H1 (cell line): ENCODE measurements around the gene ENDOV. TPM values are rescaled to one million over a fixed set of nuclear protein-coding genes. Genes with fewer than 3 reads are reported as not detected.

Experiments
- CTCF ChIA-PET: fragments of 300-600 bp; sonication (Branson Sonifier 250); formaldehyde crosslinking; loops from one replicate; lab custom pipeline; 2021; ENCODE audit not compliant: partially characterized antibody; lab: Charles Lee
- POLR2A ChIA-PET: fragments of 300-600 bp; sonication (Branson Sonifier 250); formaldehyde crosslinking; loops from one replicate; lab custom pipeline; 2021; ENCODE audit warnings: inconsistent platforms; ENCODE audit not compliant: partially characterized antibody; lab: Charles Lee
- DNase-seq, 2 experiments: peaks; one replicate each; pipeline versions ENCODE4 v3.0.0 to v3.0.0-alpha.2; 2010 to 2022; ENCODE audit warnings: low spot score in 2 of 2, low read depth in 1 of 2, mixed read lengths in 1 of 2
- FAIRE-seq: peaks from 2 replicates; lab custom pipeline; 2011; peaks lifted over from hg19 to GRCh38; lab: Jason Lieb, UNC
- H2AFZ ChIP-seq: 2 replicates; pipeline ENCODE4 v1.8.1; 2012; ENCODE audit warnings: low read length, inconsistent platforms
- H2AK5ac ChIP-seq: 2 replicates; pipeline ENCODE4 v1.6.1; 2013; ENCODE audit warnings: low read depth, low read length
- H2BK120ac ChIP-seq: replicated peaks from 2 replicates; pipeline ENCODE3; 2013; ENCODE audit warnings: low read depth, low read length, inconsistent platforms
- H2BK12ac ChIP-seq: 2 replicates; pipeline ENCODE4 v1.6.1; 2013; ENCODE audit warnings: low read depth, low read length
- H2BK15ac ChIP-seq: 2 replicates; pipeline ENCODE4 v1.6.1; 2013; ENCODE audit warnings: low read length
- H2BK20ac ChIP-seq: 2 replicates; pipeline ENCODE4 v1.6.1; 2013; ENCODE audit warnings: low read length
- H2BK5ac ChIP-seq: 2 replicates; pipeline ENCODE4 v1.6.1; 2013; ENCODE audit warnings: low read depth, low read length
- H3K14ac ChIP-seq: 2 replicates; pipeline ENCODE4 v1.6.1; 2013; ENCODE audit warnings: inconsistent platforms; ENCODE audit not compliant: insufficient read length
- H3K18ac ChIP-seq: 2 replicates; pipeline ENCODE4 v1.6.1; 2013; ENCODE audit warnings: low read length; ENCODE audit errors: extremely low read depth
- H3K23ac ChIP-seq: 2 replicates; pipeline ENCODE4 v1.6.1; 2013; ENCODE audit warnings: inconsistent platforms; ENCODE audit not compliant: insufficient read length
- H3K23me2 ChIP-seq: 2 replicates; pipeline ENCODE4 v1.6.1; 2013; ENCODE audit warnings: low read depth, low read length
- H3K27ac ChIP-seq: 2 replicates; pipeline ENCODE4 v1.6.1; 2011; ENCODE audit warnings: low read depth, low read length, inconsistent platforms
- H3K27me3 ChIP-seq, 4 experiments: replicated peaks in 1 of 4; 1 replicate in 1 of 4; 2 replicates in 3 of 4; pipeline versions ENCODE4 v1.6.1 to v1.8.1; 2011 to 2013; ENCODE audit warnings: low read length in 3 of 4, mild to moderate bottlenecking in 3 of 4, inconsistent platforms in 2 of 4, mixed read lengths in 2 of 4, moderate library complexity in 1 of 4; ENCODE audit not compliant: control insufficient read depth in 3 of 4, insufficient read depth in 3 of 4; ENCODE audit errors: extremely low read depth in 1 of 4
- H3K36me3 ChIP-seq, 4 experiments: 2 replicates each; pipeline versions ENCODE4 v1.6.1 to v1.8.1; 2011 to 2013; ENCODE audit warnings: mild to moderate bottlenecking in 4 of 4, low read length in 3 of 4, moderate library complexity in 2 of 4, control low read depth in 1 of 4, inconsistent platforms in 1 of 4; ENCODE audit not compliant: insufficient read depth in 4 of 4, control insufficient read depth in 2 of 4
- H3K4ac ChIP-seq: replicated peaks from 2 replicates; pipeline ENCODE3; 2013; ENCODE audit warnings: low read length, low read depth, mixed read lengths, inconsistent platforms; ENCODE audit not compliant: insufficient read length
- H3K4me1 ChIP-seq, 4 experiments: replicated peaks in 1 of 4; 1 replicate in 1 of 4; 2 replicates in 3 of 4; pipeline versions ENCODE4 v1.6.1 to v1.8.1; 2011 to 2013; ENCODE audit warnings: low read length in 3 of 4, inconsistent platforms in 2 of 4, mixed read lengths in 1 of 4; ENCODE audit not compliant: insufficient read depth in 4 of 4, control insufficient read depth in 3 of 4
- H3K4me2 ChIP-seq, 2 experiments: 2 replicates each; pipeline versions ENCODE4 v1.6.1 to v1.8.1; 2011 to 2013; ENCODE audit warnings: low read depth in 2 of 2, low read length in 2 of 2, control low read depth in 1 of 2, inconsistent platforms in 1 of 2, mild to moderate bottlenecking in 1 of 2; ENCODE audit not compliant: insufficient read depth in 1 of 2
- H3K4me3 ChIP-seq, 4 experiments: fragments of 200-600, 300-600 bp in 1 of 4; sonication (generic), shearing (Covaris generic), sonication (Bioruptor Twin) in 1 of 4; 2 replicates each; pipeline versions ENCODE4 v1.5.1 to v1.8.1; 2011 to 2016; ENCODE audit warnings: low read length in 4 of 4, low read depth in 3 of 4, control low read depth in 2 of 4, inconsistent platforms in 2 of 4, mild to moderate bottlenecking in 2 of 4, mixed read lengths in 1 of 4, moderate library complexity in 1 of 4; ENCODE audit not compliant: insufficient read depth in 2 of 4; ENCODE audit errors: extremely low read depth in 1 of 4
- H3K56ac ChIP-seq: replicated peaks from 2 replicates; pipeline ENCODE3; 2013; ENCODE audit warnings: low read depth, mild to moderate bottlenecking, mixed read lengths, low read length, inconsistent platforms; ENCODE audit not compliant: insufficient read length
- H3K79me1 ChIP-seq: 2 replicates; pipeline ENCODE4 v1.6.1; 2013; ENCODE audit warnings: low read depth, low read length, control low read depth
- H3K79me2 ChIP-seq, 2 experiments: 2 replicates each; pipeline versions ENCODE4 v1.6.1 to v1.8.1; 2012 to 2013; ENCODE audit warnings: low read length in 2 of 2, mild to moderate bottlenecking in 2 of 2, inconsistent platforms in 1 of 2; ENCODE audit not compliant: insufficient read depth in 2 of 2, control insufficient read depth in 1 of 2
- H3K9ac ChIP-seq, 4 experiments: replicated peaks in 1 of 4; 1 replicate in 1 of 4; 2 replicates in 3 of 4; pipeline versions ENCODE4 v1.6.1 to v1.8.1; 2011 to 2013; ENCODE audit warnings: low read depth in 3 of 4, low read length in 3 of 4, control low read depth in 2 of 4, mild to moderate bottlenecking in 2 of 4, moderate library complexity in 2 of 4, inconsistent platforms in 1 of 4; ENCODE audit errors: extremely low read depth in 1 of 4
- H3K9me3 ChIP-seq, 2 experiments: 2 replicates each; pipeline versions ENCODE4 v1.6.1 to v1.8.1; 2012 to 2013; ENCODE audit warnings: mild to moderate bottlenecking in 2 of 2, moderate library complexity in 2 of 2, control low read depth in 1 of 2, inconsistent platforms in 1 of 2, low read depth in 1 of 2, low read length in 1 of 2, mixed read lengths in 1 of 2; ENCODE audit not compliant: insufficient read depth in 2 of 2
- H4K20me1 ChIP-seq, 2 experiments: replicated peaks in 1 of 2; 2 replicates each; pipeline versions ENCODE3 to v1.8.1; 2011 to 2013; ENCODE audit warnings: inconsistent platforms in 2 of 2, low read length in 2 of 2, mild to moderate bottlenecking in 1 of 2; ENCODE audit not compliant: insufficient read depth in 2 of 2, control insufficient read depth in 1 of 2
- H4K5ac ChIP-seq: 2 replicates; pipeline ENCODE4 v1.6.1; 2013; ENCODE audit warnings: low read length, low read depth, mixed read lengths, inconsistent platforms; ENCODE audit not compliant: insufficient read length
- H4K8ac ChIP-seq: 2 replicates; pipeline ENCODE4 v1.8.0; 2013; ENCODE audit warnings: mild to moderate bottlenecking, moderate library complexity, low read length, inconsistent platforms; ENCODE audit not compliant: insufficient read depth; ENCODE audit errors: extremely low read depth
- H4K91ac ChIP-seq: replicated peaks from 2 replicates; pipeline ENCODE3; 2013; ENCODE audit warnings: low read length, mixed read lengths, inconsistent platforms; ENCODE audit not compliant: insufficient read length
- ASH2L ChIP-seq: fragments of 200-600, 300-600 bp; sonication (generic); IDR thresholded peaks from one replicate; pipeline ENCODE4 v1.7.1; 2017; ENCODE audit warnings: low read length
- CTBP2 ChIP-seq: IDR thresholded peaks from 2 replicates; pipeline ENCODE4 v1.7.0; 2011; ENCODE audit warnings: borderline replicate concordance, mild to moderate bottlenecking, moderate library complexity, mixed read lengths, low read length; ENCODE audit not compliant: insufficient read depth, insufficient read length
- EZH2 ChIP-seq: fragments of 200-600 bp; sonication (generic); IDR thresholded peaks from 2 replicates; pipeline ENCODE4 v1.7.1; 2012; ENCODE audit warnings: low read depth, mild to moderate bottlenecking, moderate library complexity, low read length, inconsistent platforms; ENCODE audit not compliant: severe bottlenecking
- PHF8 ChIP-seq: fragments of 200-600 bp; sonication (generic); conservative IDR thresholded peaks from 2 replicates; pipeline ENCODE4 v1.7.1; 2012; ENCODE audit warnings: low read depth, mild to moderate bottlenecking, inconsistent platforms, low read length, moderate library complexity
- POLR2A ChIP-seq, 2 experiments: IDR thresholded peaks; 1 replicate in 1 of 2; 2 replicates in 1 of 2; pipeline ENCODE4 v1.6.1; 2011; ENCODE audit warnings: low read depth in 2 of 2, low read length in 2 of 2, mild to moderate bottlenecking in 2 of 2; ENCODE audit errors: control extremely low read depth in 1 of 2
- TAF1 ChIP-seq: IDR thresholded peaks from 2 replicates; pipeline ENCODE4 v1.6.1; 2011; ENCODE audit warnings: mild to moderate bottlenecking, low read depth, low read length
- TBP ChIP-seq: IDR thresholded peaks from 2 replicates; pipeline ENCODE4 v1.6.1; 2011; ENCODE audit warnings: low read depth, low read length, improper control_type of control experiment
- USF2 ChIP-seq: IDR thresholded peaks from 2 replicates; pipeline ENCODE4 v1.6.1; 2011; ENCODE audit warnings: low read length, improper control_type of control experiment
- YY1 ChIP-seq: IDR thresholded peaks from 2 replicates; pipeline ENCODE4 v1.6.1; 2011; ENCODE audit warnings: low read depth, mild to moderate bottlenecking, low read length
- ZNF274 ChIP-seq: IDR thresholded peaks from 2 replicates; pipeline ENCODE4 v1.7.0; 2012; ENCODE audit warnings: low read length, borderline replicate concordance; ENCODE audit errors: extremely low read depth
- WGBS, 2 experiments: shearing (Covaris generic) in 1 of 2; methylation state at CpG; one replicate each; pipeline versions ENCODE4 v1.1.6 to v1.1.7; 2013 to 2015; ENCODE audit warnings: low lambda C conversion rate in 2 of 2, mixed read lengths in 2 of 2, inconsistent platforms in 1 of 2, low coverage in 1 of 2, missing lambda C conversion rate in 1 of 2; ENCODE audit not compliant: insufficient replicate concordance in 2 of 2, insufficient coverage in 1 of 2, insufficient read length in 1 of 2; ENCODE audit errors: extremely low coverage in 1 of 2, missing lambda C conversion rate in 1 of 2; 5-methylcytosine and 5-hydroxymethylcytosine counted together
- polyA plus RNA-seq, 7 experiments: library from polyadenylated mRNA; depleted of rRNA in 3 of 7; stranded (reverse) in 5 of 7; unstranded in 2 of 7; fragments of >200 nt in 5 of 7; fragments of 200-250 nt in 2 of 7; gene quantifications; 1 replicate in 5 of 7; 2 replicates in 1 of 7; 4 replicates in 1 of 7; pipeline versions ENCODE4 v1.2.1 to v1.2.3, GENCODE V29; 2011 to 2013; ENCODE audit warnings: missing spikeins in 2 of 7, mixed read lengths in 2 of 7
- total RNA-seq: library from RNA; stranded (reverse); fragmentation: NEBNext Ultra II Directional; extraction: Animal tissue kit (Norgen Biotek cat#: 25700); gene quantifications from 2 replicates; pipeline ENCODE4 v1.2.1, GENCODE V29; 2021

Gene ENDOV
- total and polyA plus RNA-seq, 2 of the 8 experiments (the other 6 are each of a cell fraction or from before 2014, with no cell fraction given) = 10.6 to 13.3 TPM

- H3K4ac ChIP-seq = no peak overlapping the region
- peaks cover 0 to 26% (median 11%) of the 10 kb centered on the region in 4 experiments; a peak in 5 of 7 replicates for H3K4me1 ChIP-seq
- no peak overlapping the region for H2BK20ac ChIP-seq
- H4K91ac ChIP-seq = no peak overlapping the region
- no peaks in the 10 kb centered on the region for H3K79me1 ChIP-seq
- ChIA-PET POLR2A (interaction anchor here (1.7 to 2.8 kb wide), 3 partner anchors 10 to 21 kb away, joined by 8 to 18 read pairs (median 12); no protein-coding TSS in a partner anchor), CTCF (interaction anchor here (0.6 to 4.5 kb wide), 11 partner anchors 10 to 424 kb away, joined by 3 to 22 read pairs (median 4); no protein-coding TSS in a partner anchor)
- H3K23me2 ChIP-seq = peaks cover 15% of the 10 kb centered on the region; the same call in 1 of the 2 replicates
- 21% methylated on average over 16 of the region's 16 CpGs; no CpG with 5 or more reads in 1 of the 2 experiments for WGBS, 2 experiments
- FAIRE-seq = no peak
- DNase-seq = no peak
- H4K8ac ChIP-seq = no peak overlapping the region
- peaks cover 0 to 7% (median 0%) of the 10 kb centered on the region in 4 experiments; a peak in 1 of 8 replicates for H3K36me3 ChIP-seq
- H4K5ac ChIP-seq = no peak overlapping the region
- H4K20me1 ChIP-seq = peaks cover 3 to 22% of the 10 kb centered on the region in 2 experiments
- no peak overlapping the region for H2BK15ac ChIP-seq
- no peaks in the 10 kb centered on the region for H3K79me2 ChIP-seq
- H3K56ac ChIP-seq = no peak overlapping the region
- H2AFZ ChIP-seq = no peak overlapping the region
- H3K27me3 ChIP-seq = peaks cover 64 to 86% (median 80%) of the 10 kb centered on the region in 4 experiments
- peak overlapping the region in 1 of 4 experiments; percentile 60; a peak in 4 of 8 replicates for H3K4me3 ChIP-seq
- no peak overlapping the region for H3K9ac ChIP-seq
- H3K4me2 ChIP-seq = peak overlapping the region; percentile 80 to 91
- H3K23ac ChIP-seq = no peak overlapping the region
- no peak overlapping the region; the same call in 1 of the 2 replicates for H3K18ac ChIP-seq
- H3K27ac ChIP-seq = no peak overlapping the region
- 0 out of 2 replicates have a peak overlapping the region, but pooled peaks have one; percentile 27 for H2BK12ac ChIP-seq
- no peak overlapping the region for H2AK5ac ChIP-seq
- H3K14ac ChIP-seq = no peak overlapping the region
- no peaks in the 10 kb centered on the region for H3K9me3 ChIP-seq
- H2BK120ac ChIP-seq = no peak overlapping the region
- no peak overlapping the region for H2BK5ac ChIP-seq
- TF ChIP-seq USF2 = peak; percentile 69; the same call in 1 of the 2 replicates
- peak; percentile 5; the same call in 1 of the 2 replicates for TF ChIP-seq YY1
- TF ChIP-seq ASH2L = no peak
- TF ChIP-seq TBP = no peak
- TF ChIP-seq ZNF274 = no peak
- TF ChIP-seq EZH2 = no peak
- TF ChIP-seq POLR2A (IDR thresholded peaks at IDR 0.05; ENCODE audit: control extremely low read depth in 1 of 2, low read depth in 2 of 2, low read length in 2 of 2) = no peak
- TF ChIP-seq CTBP2 = peak; percentile 38
- TF ChIP-seq TAF1 = no peak
- no peak for TF ChIP-seq PHF8
These were observed 59.4 kb downstream of the ENDOV start for GRCh38 chr17:80474231-80474960.
